Stimulated activated naive CD8-positive, alpha-beta T cell treated with anti-CD3 and anti-CD28 coated beads, Interleukin-15, Interleukin-2, amounts not matched to agents 100 ng/mL and 50 ng/mL, for 24 hours (primary cell): Measurements from ENCODE around the gene TXNRD1.
"Not testable (repeated sequence)": the region's sequence is repeated elsewhere in the genome, so short reads cannot be mapped to it uniquely, and the experiment has no call there.

Experiments used
- H3K27ac Mint-ChIP-seq: one replicate; pipeline ENCODE4 v1.8.0; 2021; ENCODE audit warnings: mild to moderate bottlenecking, mixed read lengths
- H3K27me3 Mint-ChIP-seq: one replicate; pipeline ENCODE4 v1.8.0; 2021; ENCODE audit warnings: mixed read lengths
- H3K36me3 Mint-ChIP-seq: one replicate; pipeline ENCODE4 v1.8.0; 2021; ENCODE audit warnings: low read depth, mixed read lengths
- H3K4me1 Mint-ChIP-seq: one replicate; pipeline ENCODE4 v1.8.0; 2021; ENCODE audit warnings: low read depth, mixed read lengths
- H3K4me3 Mint-ChIP-seq: one replicate; pipeline ENCODE4 v1.8.0; 2021; ENCODE audit warnings: mild to moderate bottlenecking, mixed read lengths
- H3K9me3 Mint-ChIP-seq: one replicate; pipeline ENCODE4 v1.8.0; 2021; ENCODE audit warnings: mixed read lengths

TXNRD1 gene

GRCh38 chr12:104322533-104322932, 107.0 kb downstream of the TXNRD1 start:
- H3K9me3 Mint-ChIP-seq, H3K27me3 Mint-ChIP-seq, H3K27ac Mint-ChIP-seq, H3K4me1 Mint-ChIP-seq, H3K4me3 Mint-ChIP-seq: not testable (repeated sequence)
- peaks cover 80% of the 10 kb centered on the region for H3K36me3 Mint-ChIP-seq

- Mint-ChIP-seq H3K4me1 (no peaks in the 10 kb centered on the region), H3K27me3 (no peaks in the 10 kb centered on the region), H3K27ac (no peak overlapping the region), H3K9me3 (no peaks in the 10 kb centered on the region), H3K4me3 (no peak overlapping the region), H3K36me3 (peaks cover 76% of the 10 kb centered on the region)
Measured at GRCh38 chr12:104323899-104324298, 108.3 kb downstream of the TXNRD1 start.

DNA sequence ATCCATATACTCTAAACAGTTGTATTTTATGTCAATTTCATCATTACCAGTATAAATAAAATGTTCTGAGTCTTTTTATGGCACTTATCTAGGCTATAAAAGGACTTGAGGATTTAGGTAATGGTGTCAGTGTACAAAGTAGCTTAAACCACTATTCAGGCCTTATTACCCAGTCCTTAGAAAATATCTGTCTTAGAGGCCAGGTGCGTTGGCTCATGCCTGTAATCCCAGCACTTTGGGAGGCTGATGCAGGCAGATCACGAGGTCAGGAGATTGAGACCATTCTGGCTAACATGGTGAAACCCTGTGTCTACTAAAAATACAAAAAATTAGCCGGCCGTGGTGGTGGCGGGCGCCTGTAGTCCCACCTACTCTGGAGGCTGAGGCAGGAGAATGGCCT, 112.7 kb downstream of the TXNRD1 start:
- not testable (repeated sequence) for H3K27ac Mint-ChIP-seq, H3K4me1 Mint-ChIP-seq, H3K9me3 Mint-ChIP-seq, H3K4me3 Mint-ChIP-seq, H3K27me3 Mint-ChIP-seq
- peaks cover 70% of the 10 kb centered on the region for H3K36me3 Mint-ChIP-seq

DNA sequence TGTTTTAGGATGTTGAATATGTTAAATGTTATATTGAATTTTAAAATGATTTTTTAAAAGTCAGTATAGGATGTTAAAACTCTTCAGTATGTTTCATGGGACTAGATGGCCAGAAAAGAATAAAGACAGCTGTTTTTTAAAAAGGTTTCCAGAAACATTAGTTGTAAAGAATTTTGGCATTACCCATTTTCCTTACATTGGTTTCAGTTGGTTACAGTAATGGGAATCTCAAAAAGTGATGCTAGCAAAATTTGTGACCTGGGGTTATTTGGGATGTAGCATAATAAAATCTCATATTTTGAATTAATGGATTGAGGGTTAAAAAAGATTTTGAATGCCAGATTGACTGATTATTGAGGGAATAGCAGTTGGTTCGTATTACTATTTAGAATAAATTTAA, 113.2 kb downstream of the TXNRD1 start:
- no peaks in the 10 kb centered on the region for H3K4me1 Mint-ChIP-seq
- no peaks in the 10 kb centered on the region for H3K27me3 Mint-ChIP-seq
- H3K36me3 Mint-ChIP-seq, result peaks cover 72% of the 10 kb centered on the region
- H3K4me3 Mint-ChIP-seq, result no peak overlapping the region
- no peak overlapping the region for H3K27ac Mint-ChIP-seq
- no peaks in the 10 kb centered on the region for H3K9me3 Mint-ChIP-seq

DNA sequence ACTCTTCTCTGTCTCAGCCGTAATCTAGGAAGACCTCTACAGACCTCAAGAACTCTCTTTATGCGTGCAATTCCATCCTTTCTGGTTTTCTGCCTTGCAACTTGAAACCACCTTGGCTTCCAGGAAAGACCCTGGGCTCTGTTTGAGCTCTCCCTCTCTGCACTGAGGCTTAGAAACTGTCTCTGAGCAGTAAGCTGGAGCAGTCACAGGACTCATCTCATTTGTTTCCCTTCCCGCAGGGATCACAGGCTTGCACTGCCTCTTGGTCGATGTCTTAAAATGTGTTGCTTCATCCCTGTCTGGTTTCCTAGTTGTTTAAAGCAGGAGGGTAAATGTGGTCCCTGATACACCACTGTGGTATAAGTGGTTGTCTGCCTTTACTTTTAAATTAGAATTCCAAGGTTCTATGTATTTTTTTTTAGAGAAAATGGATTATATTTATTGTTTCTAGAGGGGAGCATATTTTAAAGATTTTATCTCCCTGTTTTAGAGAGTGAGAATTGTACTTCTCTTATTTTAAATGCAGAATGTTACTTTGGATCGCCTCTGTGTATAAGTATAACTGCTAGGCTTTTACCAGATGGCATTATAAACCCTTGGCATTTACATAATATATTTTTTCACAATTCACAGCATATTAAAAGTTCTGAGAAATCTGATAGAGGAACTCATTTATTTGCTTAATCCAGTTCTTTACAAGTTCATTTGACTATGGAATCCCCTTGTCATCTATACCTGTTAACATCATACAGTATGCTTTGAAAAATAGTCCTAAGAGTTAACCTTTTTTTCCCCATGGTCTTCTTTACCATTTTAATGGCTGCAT, 114.3 kb downstream of the TXNRD1 start:
- H3K36me3 Mint-ChIP-seq, result peaks cover 74% of the 10 kb centered on the region
- no peaks in the 10 kb centered on the region for H3K9me3 Mint-ChIP-seq
- H3K27me3 Mint-ChIP-seq, result no peaks in the 10 kb centered on the region
- H3K27ac Mint-ChIP-seq, result no peak overlapping the region
- no peak overlapping the region for H3K4me3 Mint-ChIP-seq
- no peaks in the 10 kb centered on the region for H3K4me1 Mint-ChIP-seq

- H3K27ac Mint-ChIP-seq, result no peak overlapping the region
- peaks cover 70% of the 10 kb centered on the region for H3K36me3 Mint-ChIP-seq
- H3K4me3 Mint-ChIP-seq, result no peak overlapping the region
- no peaks in the 10 kb centered on the region for H3K4me1 Mint-ChIP-seq
- no peaks in the 10 kb centered on the region for H3K9me3 Mint-ChIP-seq
- H3K27me3 Mint-ChIP-seq, result no peaks in the 10 kb centered on the region
Measured at GRCh38 chr12:104331376-104331775, 115.8 kb downstream of the TXNRD1 start.

- not testable (repeated sequence) for H3K4me1 Mint-ChIP-seq, H3K27me3 Mint-ChIP-seq
Measured at GRCh38 chr12:104332273-104332672, 116.7 kb downstream of the TXNRD1 start.

GRCh38 chr12:104333692-104334255, 118.2 kb downstream of the TXNRD1 start:
- Mint-ChIP-seq H3K27ac (no peak overlapping the region), H3K27me3 (no peaks in the 10 kb centered on the region), H3K4me1 (no peaks in the 10 kb centered on the region), H3K36me3 (peaks cover 69% of the 10 kb centered on the region), H3K9me3 (no peaks in the 10 kb centered on the region), H3K4me3 (no peak overlapping the region)

More at GRCh38 chr12:104332273-104332672, 116.7 kb downstream of the TXNRD1 start:
- not testable (repeated sequence) for H3K4me3 Mint-ChIP-seq, H3K9me3 Mint-ChIP-seq, H3K27ac Mint-ChIP-seq
- H3K36me3 Mint-ChIP-seq, result peaks cover 70% of the 10 kb centered on the region

GRCh38 chr12:104334581-104334980, 119.0 kb downstream of the TXNRD1 start:
- no peaks in the 10 kb centered on the region for H3K4me1 Mint-ChIP-seq
- H3K27ac Mint-ChIP-seq, result no peak overlapping the region
- H3K36me3 Mint-ChIP-seq, result peaks cover 71% of the 10 kb centered on the region

DNA sequence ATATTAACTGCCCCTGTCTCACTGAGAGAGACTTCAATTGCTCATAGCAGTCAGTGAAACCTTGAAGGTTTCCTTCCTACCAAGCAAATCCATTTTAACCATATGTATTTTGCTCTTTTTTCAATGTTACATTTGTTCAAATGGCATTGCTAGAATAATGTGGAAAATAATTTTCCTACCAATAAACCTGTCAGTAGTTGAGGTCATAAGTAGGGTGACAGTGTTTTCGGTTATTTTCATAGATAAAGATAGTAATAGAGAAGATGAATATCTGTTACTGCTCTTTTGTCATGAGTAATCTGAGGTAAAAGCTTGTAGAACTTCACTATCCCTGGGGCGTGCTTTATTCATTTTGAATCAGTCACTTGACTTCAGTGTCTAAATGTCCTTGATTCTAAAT, 120.5 kb downstream of the TXNRD1 start:
- H3K4me3 Mint-ChIP-seq, result no peak overlapping the region
- no peaks in the 10 kb centered on the region for H3K27me3 Mint-ChIP-seq
- no peaks in the 10 kb centered on the region for H3K4me1 Mint-ChIP-seq
- no peaks in the 10 kb centered on the region for H3K9me3 Mint-ChIP-seq
- no peak overlapping the region for H3K27ac Mint-ChIP-seq
- H3K36me3 Mint-ChIP-seq, result peaks cover 77% of the 10 kb centered on the region

More at GRCh38 chr12:104334581-104334980, 119.0 kb downstream of the TXNRD1 start:
- H3K9me3 Mint-ChIP-seq, result no peaks in the 10 kb centered on the region
- no peaks in the 10 kb centered on the region for H3K27me3 Mint-ChIP-seq
- no peak overlapping the region for H3K4me3 Mint-ChIP-seq

- H3K27ac Mint-ChIP-seq, result no peak overlapping the region
- no peaks in the 10 kb centered on the region for H3K9me3 Mint-ChIP-seq
- peaks cover 75% of the 10 kb centered on the region for H3K36me3 Mint-ChIP-seq
- no peaks in the 10 kb centered on the region for H3K4me1 Mint-ChIP-seq
- H3K27me3 Mint-ChIP-seq, result no peaks in the 10 kb centered on the region
- no peak overlapping the region for H3K4me3 Mint-ChIP-seq
Measured at GRCh38 chr12:104337030-104337558, 121.5 kb downstream of the TXNRD1 start.

- Mint-ChIP-seq H3K36me3 (peaks cover 83% of the 10 kb centered on the region), H3K27me3 (no peaks in the 10 kb centered on the region), H3K4me3 (no peak overlapping the region), H3K9me3 (no peaks in the 10 kb centered on the region), H3K27ac (no peak overlapping the region), H3K4me1 (no peaks in the 10 kb centered on the region)
Measured at GRCh38 chr12:104339663-104340062, 124.1 kb downstream of the TXNRD1 start.

- H3K27ac Mint-ChIP-seq, result no peak overlapping the region
- H3K27me3 Mint-ChIP-seq, result no peaks in the 10 kb centered on the region
- no peaks in the 10 kb centered on the region for H3K9me3 Mint-ChIP-seq
- H3K4me3 Mint-ChIP-seq, result no peak overlapping the region
- H3K36me3 Mint-ChIP-seq, result peaks cover 81% of the 10 kb centered on the region
- no peaks in the 10 kb centered on the region for H3K4me1 Mint-ChIP-seq
Measured at GRCh38 chr12:104340177-104340576, 124.6 kb downstream of the TXNRD1 start.

DNA sequence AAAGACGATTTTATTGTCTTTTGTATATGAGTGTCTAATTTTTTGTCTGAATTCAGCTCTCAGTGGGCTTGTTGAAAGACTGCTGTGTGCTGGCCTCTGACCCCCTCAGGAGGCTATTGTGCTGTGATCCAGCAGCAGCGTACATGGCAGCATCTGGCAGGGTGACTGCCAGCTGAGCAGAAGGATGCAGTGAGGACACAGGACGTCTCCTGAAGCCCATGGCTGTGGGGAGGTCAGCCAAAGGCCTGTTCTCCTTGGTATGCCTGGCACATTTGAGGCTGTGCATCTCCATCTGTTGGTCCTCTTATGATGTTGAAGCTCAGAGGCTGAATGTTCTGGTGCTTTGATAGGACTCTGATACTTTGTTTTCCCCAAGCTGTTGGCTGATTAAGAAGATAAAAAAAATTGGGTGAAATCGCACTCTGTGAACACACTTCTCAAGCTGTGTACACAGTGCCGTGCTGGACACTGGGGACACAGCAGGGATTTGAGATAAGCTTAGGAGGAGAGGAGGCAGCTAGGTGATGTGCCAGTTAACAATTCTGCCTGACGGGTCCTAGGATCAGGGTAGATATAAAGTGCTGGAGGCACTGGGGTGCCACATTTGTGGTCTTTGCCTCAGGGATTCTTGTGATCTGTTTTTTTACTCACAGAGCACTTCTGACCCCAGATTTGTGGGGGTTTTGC, 125.5 kb downstream of the TXNRD1 start:
- peaks cover 79% of the 10 kb centered on the region for H3K36me3 Mint-ChIP-seq
- H3K27ac Mint-ChIP-seq, result no peak overlapping the region
- H3K4me3 Mint-ChIP-seq, result no peak overlapping the region
- H3K27me3 Mint-ChIP-seq, result no peaks in the 10 kb centered on the region
- no peaks in the 10 kb centered on the region for H3K9me3 Mint-ChIP-seq
- no peaks in the 10 kb centered on the region for H3K4me1 Mint-ChIP-seq

DNA sequence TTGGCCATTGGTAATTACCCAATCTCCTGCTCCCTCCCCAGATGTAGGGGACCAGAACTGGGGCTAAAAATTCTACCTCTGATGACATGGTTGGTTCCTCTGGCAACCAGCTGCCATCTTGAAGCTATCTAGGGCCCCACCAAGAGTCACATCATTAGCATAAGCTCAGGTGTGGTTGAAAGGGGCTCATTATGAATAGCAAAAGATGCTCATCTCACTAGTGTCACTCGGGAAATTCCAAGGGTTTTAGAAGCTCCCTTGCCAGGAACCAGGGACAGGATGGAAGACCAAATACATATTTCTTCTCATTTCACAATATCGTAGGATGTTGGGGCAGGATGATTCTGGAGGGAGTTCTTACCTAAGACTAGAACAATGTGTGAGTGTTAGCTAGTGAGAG, 126.6 kb downstream of the TXNRD1 start:
- Mint-ChIP-seq H3K9me3 (no peaks in the 10 kb centered on the region), H3K27me3 (no peaks in the 10 kb centered on the region), H3K4me1 (no peaks in the 10 kb centered on the region), H3K27ac (no peak overlapping the region), H3K36me3 (peaks cover 70% of the 10 kb centered on the region), H3K4me3 (no peak overlapping the region)
